ACC112 (cell line): ENCODE results near the gene DNASE2B.

ENCODE experiments used
- H2AFZ ChIP-seq: fragments of 200-600 bp; sonication (generic); one replicate; pipeline ENCODE4 v1.6.0; 2017; ENCODE audit warnings: antibody characterized with exemption, low read length; ENCODE audit not compliant: unreplicated experiment
- H3K27ac ChIP-seq: fragments of 200-600 bp; sonication (generic); 2 replicates; pipeline ENCODE4 v1.5.1; 2014; ENCODE audit warnings: low read depth, mild to moderate bottlenecking, antibody characterized with exemption, low read length, moderate library complexity
- H3K27me3 ChIP-seq: fragments of 200-600 bp; sonication (generic); 2 replicates; pipeline ENCODE4 v1.6.1; 2014; ENCODE audit warnings: mild to moderate bottlenecking, antibody characterized with exemption, low read length, moderate library complexity, mixed read lengths; ENCODE audit not compliant: insufficient read depth
- H3K36me3 ChIP-seq: fragments of 200-600 bp; sonication (generic); 2 replicates; pipeline ENCODE4 v1.6.1; 2016; ENCODE audit warnings: mild to moderate bottlenecking, antibody characterized with exemption, low read length, moderate library complexity, mixed read lengths; ENCODE audit not compliant: insufficient read depth
- H3K4me1 ChIP-seq: fragments of 200-600 bp; sonication (generic); one replicate; pipeline ENCODE4 v1.6.1; 2016; ENCODE audit warnings: low read length, mixed read lengths; ENCODE audit not compliant: insufficient read depth, unreplicated experiment, control insufficient read depth
- H3K4me3 ChIP-seq: fragments of 200-600 bp; sonication (generic); 2 replicates; pipeline ENCODE4 v1.5.1; 2014; ENCODE audit warnings: mild to moderate bottlenecking, low read depth, low read length
- H3K79me2 ChIP-seq: fragments of 200-600 bp; sonication (generic); one replicate; pipeline ENCODE4 v1.6.0; 2016; ENCODE audit warnings: low read length; ENCODE audit not compliant: control insufficient read depth, unreplicated experiment, insufficient read depth

DNASE2B gene

GRCh38 chr1:84361796-84362195, 36.5 kb upstream of the DNASE2B start:
- Histone ChIP-seq H3K4me1 (peaks cover 26% of the 10 kb centered on the region), H3K27me3 (no peaks in the 10 kb centered on the region), H3K4me3 (no peak overlapping the region), H2AFZ (no peak overlapping the region), H3K79me2 (no peaks in the 10 kb centered on the region), H3K27ac (no peak overlapping the region), H3K36me3 (no peaks in the 10 kb centered on the region)

- no peaks in the 10 kb centered on the region for H3K36me3 ChIP-seq
- H3K4me1 ChIP-seq, result peaks cover 34% of the 10 kb centered on the region
- H3K79me2 ChIP-seq, result no peaks in the 10 kb centered on the region
- no peaks in the 10 kb centered on the region for H3K27me3 ChIP-seq
- peak overlapping the region; percentile 41 for H2AFZ ChIP-seq
- peak overlapping the region; percentile 24; the same call in 1 of the 2 replicates for H3K4me3 ChIP-seq
- no peak overlapping the region for H3K27ac ChIP-seq
These were observed 35.3 kb upstream of the DNASE2B start for GRCh38 chr1:84363019-84363418.

- peak overlapping the region; percentile 24; the same call in 1 of the 2 replicates for H3K4me3 ChIP-seq
- H3K79me2 ChIP-seq, result no peaks in the 10 kb centered on the region
- H3K27me3 ChIP-seq, result no peaks in the 10 kb centered on the region
- peaks cover 34% of the 10 kb centered on the region for H3K4me1 ChIP-seq
- no peak overlapping the region for H3K27ac ChIP-seq
- peak overlapping the region; percentile 41 for H2AFZ ChIP-seq
- no peaks in the 10 kb centered on the region for H3K36me3 ChIP-seq
These were observed 34.7 kb upstream of the DNASE2B start for GRCh38 chr1:84363622-84364021.

GRCh38 chr1:84365225-84366221, 32.8 kb upstream of the DNASE2B start:
- Histone ChIP-seq H3K27me3 (no peaks in the 10 kb centered on the region), H3K79me2 (no peaks in the 10 kb centered on the region), H3K27ac (peak overlapping the region; percentile 71), H3K36me3 (no peaks in the 10 kb centered on the region), H2AFZ (peak overlapping the region; percentile 24), H3K4me1 (peaks cover 34% of the 10 kb centered on the region), H3K4me3 (peak overlapping the region; percentile 8; the same call in 1 of the 2 replicates)

- Histone ChIP-seq H3K79me2 (no peaks in the 10 kb centered on the region), H3K36me3 (no peaks in the 10 kb centered on the region), H3K27me3 (no peaks in the 10 kb centered on the region), H3K4me3 (peak overlapping the region; percentile 4; the same call in 1 of the 2 replicates), H3K4me1 (peaks cover 34% of the 10 kb centered on the region), H3K27ac (peak overlapping the region; percentile 71), H2AFZ (peak overlapping the region; percentile 47)
These were observed 31.5 kb upstream of the DNASE2B start for GRCh38 chr1:84366786-84367185.

GRCh38 chr1:84367219-84367618, 31.1 kb upstream of the DNASE2B start:
- H3K79me2 ChIP-seq, result no peaks in the 10 kb centered on the region
- no peaks in the 10 kb centered on the region for H3K27me3 ChIP-seq
- no peak overlapping the region for H3K4me3 ChIP-seq
- H3K27ac ChIP-seq, result peak overlapping the region; percentile 71; the same call in 1 of the 2 replicates
- peaks cover 34% of the 10 kb centered on the region for H3K4me1 ChIP-seq
- no peaks in the 10 kb centered on the region for H3K36me3 ChIP-seq
- H2AFZ ChIP-seq, result peak overlapping the region; percentile 47

GRCh38 chr1:84368441-84368840, 29.8 kb upstream of the DNASE2B start:
- no peaks in the 10 kb centered on the region for H3K27me3 ChIP-seq
- no peaks in the 10 kb centered on the region for H3K79me2 ChIP-seq
- no peak overlapping the region for H3K4me3 ChIP-seq
- no peak overlapping the region for H3K27ac ChIP-seq
- peaks cover 29% of the 10 kb centered on the region for H3K4me1 ChIP-seq
- H3K36me3 ChIP-seq, result no peaks in the 10 kb centered on the region
- no peak overlapping the region for H2AFZ ChIP-seq

- H2AFZ ChIP-seq, result no peak overlapping the region
- no peak overlapping the region for H3K27ac ChIP-seq
- no peaks in the 10 kb centered on the region for H3K36me3 ChIP-seq
- H3K4me1 ChIP-seq, result peaks cover 20% of the 10 kb centered on the region
- no peak overlapping the region for H3K4me3 ChIP-seq
- no peaks in the 10 kb centered on the region for H3K27me3 ChIP-seq
- no peaks in the 10 kb centered on the region for H3K79me2 ChIP-seq
These were observed 28.0 kb upstream of the DNASE2B start for GRCh38 chr1:84370266-84370665.

- no peak overlapping the region for H2AFZ ChIP-seq
- no peaks in the 10 kb centered on the region for H3K36me3 ChIP-seq
- peaks cover 16% of the 10 kb centered on the region for H3K4me1 ChIP-seq
- H3K27ac ChIP-seq, result no peak overlapping the region
- no peak overlapping the region for H3K4me3 ChIP-seq
- no peaks in the 10 kb centered on the region for H3K79me2 ChIP-seq
- no peaks in the 10 kb centered on the region for H3K27me3 ChIP-seq
These were observed 27.4 kb upstream of the DNASE2B start for GRCh38 chr1:84370831-84371394.

GRCh38 chr1:84373436-84374141, 24.7 kb upstream of the DNASE2B start:
- H2AFZ ChIP-seq, result no peak overlapping the region
- no peaks in the 10 kb centered on the region for H3K36me3 ChIP-seq
- no peak overlapping the region for H3K27ac ChIP-seq
- no peak overlapping the region for H3K4me3 ChIP-seq
- no peaks in the 10 kb centered on the region for H3K79me2 ChIP-seq
- H3K4me1 ChIP-seq, result peaks cover 22% of the 10 kb centered on the region
- no peaks in the 10 kb centered on the region for H3K27me3 ChIP-seq
